ENCODE data around the gene IER2. TPM values are rescaled to one million over a fixed set of nuclear protein-coding genes. Genes with fewer than 3 reads are reported as not detected.
A peak's percentile ranks its signal among the peaks of the same experiment; 100 is the strongest.

IER2 gene
- total and polyA plus RNA-seq, 2 of the 4 experiments (the other 2 are of a cell fraction): 7.7 to 102 TPM

DNA sequence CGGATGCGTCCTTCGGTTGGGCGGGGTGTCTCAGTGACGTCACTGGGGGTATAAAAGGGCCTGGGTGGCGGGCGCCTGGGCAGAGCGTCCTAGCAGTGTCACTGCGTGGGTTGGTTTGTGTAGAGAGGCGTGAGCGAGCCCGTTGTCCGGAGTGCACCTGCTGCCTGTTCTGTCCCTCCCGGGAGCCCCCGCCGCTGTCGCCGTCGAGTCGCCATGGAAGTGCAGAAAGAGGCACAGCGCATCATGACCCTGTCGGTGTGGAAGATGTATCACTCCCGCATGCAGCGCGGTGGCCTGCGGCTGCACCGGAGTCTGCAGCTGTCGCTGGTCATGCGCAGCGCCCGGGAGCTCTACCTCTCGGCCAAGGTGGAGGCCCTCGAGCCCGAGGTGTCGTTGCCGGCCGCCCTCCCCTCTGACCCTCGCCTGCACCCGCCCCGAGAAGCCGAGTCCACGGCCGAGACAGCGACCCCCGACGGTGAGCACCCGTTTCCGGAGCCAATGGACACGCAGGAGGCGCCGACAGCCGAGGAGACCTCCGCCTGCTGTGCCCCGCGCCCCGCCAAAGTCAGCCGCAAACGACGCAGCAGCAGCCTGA is 2.9 kb downstream of the IER2 start (continued):
- peak; percentile 39; the same call in 1 of the 2 replicates for TF ChIP-seq FOS (IDR thresholded peaks at IDR 0.05; ENCODE audit: low read depth, low read length)
- TF ChIP-seq NFE2L2 (IDR thresholded peaks at IDR 0.05; ENCODE audit: low read depth, low read length): peak; percentile 42

DNA sequence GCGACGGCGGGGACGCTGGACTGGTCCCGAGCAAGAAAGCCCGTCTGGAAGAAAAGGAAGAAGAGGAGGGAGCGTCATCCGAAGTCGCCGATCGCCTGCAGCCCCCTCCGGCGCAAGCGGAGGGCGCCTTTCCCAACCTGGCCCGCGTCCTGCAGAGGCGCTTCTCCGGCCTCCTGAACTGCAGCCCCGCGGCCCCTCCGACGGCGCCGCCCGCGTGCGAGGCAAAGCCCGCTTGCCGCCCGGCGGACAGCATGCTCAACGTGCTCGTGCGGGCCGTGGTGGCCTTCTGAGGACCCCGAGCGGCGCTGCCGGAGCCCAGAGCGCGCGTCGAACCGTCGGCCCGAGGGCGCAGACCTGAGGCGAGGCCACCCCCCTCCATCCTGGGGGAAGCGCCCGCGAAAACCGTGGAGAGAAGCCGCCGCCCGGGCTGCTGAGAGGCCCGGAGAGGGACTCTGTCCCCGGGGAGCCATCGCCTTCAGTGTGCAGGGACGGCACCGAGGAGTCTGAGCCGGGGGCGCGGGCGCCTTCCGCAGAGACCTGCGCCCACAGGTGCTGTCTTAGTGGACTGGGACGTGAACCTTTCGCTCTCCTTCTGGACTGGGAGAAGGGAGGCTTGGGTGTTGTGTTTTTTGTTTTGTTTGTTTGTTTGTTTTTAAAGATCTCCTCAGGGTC is 3.5 kb downstream of the IER2 start:
- POLR2A ChIA-PET (ENCODE audit: unreplicated experiment): interaction anchor here (0.5 to 0.6 kb wide), 2 partner anchors 9 to 62 kb away, joined by 3 to 7 read pairs; no protein-coding TSS in a partner anchor
- Histone ChIP-seq H3K14ac (replicated peaks; ENCODE audit: low read depth, low read length) (peak overlapping the region; percentile 99), H3K18ac (ENCODE audit: low read depth, low read length) (peak overlapping the region; percentile 83), H2AFZ (replicated peaks; ENCODE audit: low read length, poor library complexity) (peak overlapping the region; percentile 73), H2BK120ac (ENCODE audit: low read depth, low read length) (peak overlapping the region; percentile 65; the same call in 1 of the 2 replicates), H3K36me3 (ENCODE audit: control insufficient read depth, insufficient read depth, low read length) (peaks cover 2% of the 10 kb centered on the region; the same call in 1 of the 2 replicates), H3K79me1 (ENCODE audit: low read depth in 1 of 2, low read length in 2 of 2) (peaks cover 1 to 44% of the 10 kb centered on the region in 2 experiments; a peak in 2 of 4 replicates), H4K8ac (ENCODE audit: low read depth in 2 of 2, low read length in 2 of 2) (peak overlapping the region; percentile 77 to 78), H4K20me1 (ENCODE audit: insufficient read depth, low read length) (peaks cover 29% of the 10 kb centered on the region), H3K9ac (ENCODE audit: low read depth, low read length) (peak overlapping the region; percentile 99), H3K4me2 (ENCODE audit: low read depth, low read length) (peak overlapping the region; percentile 90), H3K27me3 (ENCODE audit: control insufficient read depth, insufficient read depth, low read length) (no peaks in the 10 kb centered on the region), H3K27ac (ENCODE audit: insufficient read depth, low read length) (peak overlapping the region; percentile 80), H3K4me3 (ENCODE audit: insufficient read depth, low read depth, low read length) (peak overlapping the region; percentile 82), H3K4ac (ENCODE audit: low read depth, low read length) (peak overlapping the region; percentile 92), H2AK9ac (replicated peaks; ENCODE audit: low read depth, low read length, poor library complexity) (peak overlapping the region; percentile 93), H2BK15ac (ENCODE audit: low read depth, low read length) (0 out of 3 replicates have a peak overlapping the region, but pooled peaks have one; percentile 19), H2BK20ac (ENCODE audit: low read depth, low read length) (no peak overlapping the region), H3K9me1 (ENCODE audit: insufficient read depth, low read length) (peaks cover 3% of the 10 kb centered on the region; the same call in 1 of the 2 replicates), H2AK5ac (ENCODE audit: low read depth, low read length) (peak overlapping the region; percentile 81), H3K23ac (ENCODE audit: low read depth, low read length) (peak overlapping the region; percentile 98), H4K91ac (ENCODE audit: insufficient read depth, low read depth, low read length) (peak overlapping the region; percentile 85), H4K5ac (ENCODE audit: low read depth, low read length) (peak overlapping the region; percentile 57), H2BK5ac (ENCODE audit: low read depth, low read length, poor library complexity, severe bottlenecking) (peak overlapping the region; percentile 88), H3K4me1 (ENCODE audit: control insufficient read depth, insufficient read depth, low read length) (peaks cover 16% of the 10 kb centered on the region), H3K56ac (ENCODE audit: extremely low read depth, insufficient read depth, low read length) (peak overlapping the region; percentile 98), H3K9me3 (ENCODE audit: control insufficient read depth, insufficient read depth, low read length) (no peaks in the 10 kb centered on the region)
- WGBS, 2 experiments (ENCODE audit: extremely low coverage in 2 of 2, insufficient read length in 1 of 2): 0% methylated on average over 30 of the region's 69 CpGs; no CpG with 5 or more reads in 1 of the 2 experiments
- CTCF ChIA-PET: no interaction called here
- no TSS peak for BruUV-seq (replicated peaks)
- DNase-seq: no peak
- in situ Hi-C loops (cut with MboI; ENCODE audit: low sequenced_read_pairs) (loop anchor here (10.0 kb wide), 1 partner anchor 691 kb away; no protein-coding TSS in a partner anchor), intact Hi-C loops (cut with micrococcal nuclease) (loop anchor here (1.0 kb wide), 1 partner anchor 108 kb away; no protein-coding TSS in a partner anchor), dilution Hi-C loops (cut with HindIII; ENCODE audit: low sequenced_read_pairs, unreplicated experiment) (no loop called here)
- TF ChIP-seq, protein P1, sequence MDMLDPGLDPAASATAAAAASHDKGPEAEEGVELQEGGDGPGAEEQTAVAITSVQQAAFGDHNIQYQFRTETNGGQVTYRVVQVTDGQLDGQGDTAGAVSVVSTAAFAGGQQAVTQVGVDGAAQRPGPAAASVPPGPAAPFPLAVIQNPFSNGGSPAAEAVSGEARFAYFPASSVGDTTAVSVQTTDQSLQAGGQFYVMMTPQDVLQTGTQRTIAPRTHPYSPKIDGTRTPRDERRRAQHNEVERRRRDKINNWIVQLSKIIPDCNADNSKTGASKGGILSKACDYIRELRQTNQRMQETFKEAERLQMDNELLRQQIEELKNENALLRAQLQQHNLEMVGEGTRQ (IDR thresholded peaks at IDR 0.05; ENCODE audit: low read depth, low read length): no peak; the same call in 1 of the 2 replicates
- TF ChIP-seq, protein P2, sequence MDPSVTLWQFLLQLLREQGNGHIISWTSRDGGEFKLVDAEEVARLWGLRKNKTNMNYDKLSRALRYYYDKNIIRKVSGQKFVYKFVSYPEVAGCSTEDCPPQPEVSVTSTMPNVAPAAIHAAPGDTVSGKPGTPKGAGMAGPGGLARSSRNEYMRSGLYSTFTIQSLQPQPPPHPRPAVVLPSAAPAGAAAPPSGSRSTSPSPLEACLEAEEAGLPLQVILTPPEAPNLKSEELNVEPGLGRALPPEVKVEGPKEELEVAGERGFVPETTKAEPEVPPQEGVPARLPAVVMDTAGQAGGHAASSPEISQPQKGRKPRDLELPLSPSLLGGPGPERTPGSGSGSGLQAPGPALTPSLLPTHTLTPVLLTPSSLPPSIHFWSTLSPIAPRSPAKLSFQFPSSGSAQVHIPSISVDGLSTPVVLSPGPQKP (IDR thresholded peaks at IDR 0.05; ENCODE audit: borderline replicate concordance, low read depth, low read length): no peak
- no peak for TF ChIP-seq MAZ (IDR thresholded peaks at IDR 0.05; ENCODE audit: borderline replicate concordance, low read depth, low read length)
- TF ChIP-seq RAD21 (IDR thresholded peaks at IDR 0.05; ENCODE audit: low read length): no peak
- no peak for TF ChIP-seq MXI1 (IDR thresholded peaks at IDR 0.05; ENCODE audit: borderline replicate concordance, low read depth, low read length)
- TF ChIP-seq BHLHE40 (IDR thresholded peaks at IDR 0.05; ENCODE audit: low read depth, low read length): no peak
- peak; percentile 6; the same call in 1 of the 2 replicates for TF ChIP-seq CHD1 (IDR thresholded peaks at IDR 0.05; ENCODE audit: low read depth, low read length)
- no peak for ATAC-seq (ENCODE audit: low read depth)

Measured in IMR-90 (cell line).